ENCODE measurements around the gene ARSB.
A peak's percentile ranks its signal among the peaks of the same experiment; 100 is the strongest.
"Not testable (repeated sequence)": the region's sequence is repeated elsewhere in the genome, so short reads cannot be mapped to it uniquely, and the experiment has no call there.

Gene ARSB

GRCh38 chr5:78903353-78903752 is 81.8 kb downstream of the ARSB start:
- DNase-seq (no peak), ATAC-seq (no peak)

- DNase-seq (no peak), ATAC-seq (no peak)
Measured at GRCh38 chr5:78899922-78900362, 85.2 kb downstream of the ARSB start.

- ATAC-seq (no peak), DNase-seq (no peak)
Measured at GRCh38 chr5:78896132-78896531, 89.0 kb downstream of the ARSB start.

- no peak for ATAC-seq
- DNase-seq, result no peak
Measured at GRCh38 chr5:78895616-78896015, 89.5 kb downstream of the ARSB start.

GRCh38 chr5:78893940-78894677 is 91.0 kb downstream of the ARSB start:
- no peak for ATAC-seq
- no peak for DNase-seq

- ATAC-seq, result no peak
- no peak for DNase-seq
Measured at GRCh38 chr5:78890667-78891379, 94.3 kb downstream of the ARSB start.

GRCh38 chr5:78889369-78890140 is 95.6 kb downstream of the ARSB start:
- no peak for DNase-seq
- no peak for ATAC-seq

DNA sequence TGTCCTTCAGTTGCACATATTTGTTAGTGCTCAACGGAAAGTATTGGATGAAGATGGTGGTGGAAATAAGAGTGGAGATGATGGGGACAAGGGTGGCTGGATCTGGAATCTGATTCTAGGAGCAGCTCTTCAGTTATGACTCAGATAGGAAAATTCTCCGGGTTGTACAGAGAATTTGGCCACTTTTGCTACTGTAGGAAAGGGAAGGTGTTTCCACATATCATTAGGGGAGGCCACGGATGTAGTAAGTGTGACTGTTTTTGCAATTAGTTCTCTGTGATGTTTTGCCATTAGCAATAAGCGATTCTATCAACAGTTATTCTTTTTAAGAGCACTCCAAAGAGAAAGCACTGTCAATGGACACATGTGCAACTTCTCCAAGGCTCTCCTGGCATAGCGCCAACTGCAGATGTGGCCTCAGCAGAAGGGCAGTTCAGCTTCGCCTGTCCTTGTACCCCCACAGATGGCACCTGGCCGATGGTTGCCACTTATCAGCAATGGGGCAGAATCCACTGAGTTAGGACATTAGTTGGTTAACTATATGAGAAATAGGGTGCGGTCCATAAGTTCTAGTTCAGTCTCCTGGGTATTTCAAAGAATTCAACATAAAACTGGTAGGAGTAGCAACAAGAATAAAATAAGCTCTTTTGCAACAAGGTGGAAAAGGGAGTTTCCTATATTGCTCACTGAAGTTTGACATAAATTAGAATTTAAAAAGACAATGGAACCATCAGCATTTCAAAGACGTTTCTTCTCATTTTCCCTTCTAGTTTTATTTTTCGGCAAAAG is 96.3 kb downstream of the ARSB start:
- DNase-seq (no peak), ATAC-seq (no peak)

DNA sequence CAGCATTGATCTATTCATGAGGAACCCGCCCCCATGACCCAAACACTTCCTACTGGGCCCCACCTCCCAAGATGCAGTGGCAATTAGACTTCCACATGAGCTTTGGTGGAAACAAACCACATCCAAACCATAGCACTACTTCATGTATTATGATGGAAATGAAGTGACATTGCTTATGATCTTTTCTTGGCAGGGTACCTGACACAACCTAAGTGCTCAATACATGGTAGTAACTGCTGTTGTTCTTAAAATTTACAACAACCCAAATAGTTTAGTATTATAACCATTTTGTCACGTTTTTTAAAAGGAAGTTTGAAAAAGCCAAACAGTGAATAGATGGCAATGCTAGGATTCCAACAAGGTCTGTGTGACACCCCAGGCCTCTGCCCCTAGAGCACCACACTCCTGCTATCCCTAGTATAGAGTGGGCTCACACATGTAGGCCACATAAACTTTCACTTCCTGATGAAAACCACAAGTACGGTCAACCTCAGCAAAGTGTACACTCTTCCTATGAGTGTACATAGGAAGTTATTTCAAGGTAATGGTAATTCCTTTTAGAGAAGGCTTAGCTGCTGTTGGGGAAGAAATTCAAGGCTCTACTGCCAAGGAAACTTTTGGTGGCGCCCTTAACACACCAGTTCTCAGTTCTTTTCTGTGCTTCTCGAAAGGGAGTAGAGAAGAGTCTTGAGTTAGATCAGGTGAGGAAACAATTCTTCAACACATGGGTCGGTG is 97.6 kb downstream of the ARSB start:
- DNase-seq (peak; percentile 8), ATAC-seq (peak; percentile 97)

DNA sequence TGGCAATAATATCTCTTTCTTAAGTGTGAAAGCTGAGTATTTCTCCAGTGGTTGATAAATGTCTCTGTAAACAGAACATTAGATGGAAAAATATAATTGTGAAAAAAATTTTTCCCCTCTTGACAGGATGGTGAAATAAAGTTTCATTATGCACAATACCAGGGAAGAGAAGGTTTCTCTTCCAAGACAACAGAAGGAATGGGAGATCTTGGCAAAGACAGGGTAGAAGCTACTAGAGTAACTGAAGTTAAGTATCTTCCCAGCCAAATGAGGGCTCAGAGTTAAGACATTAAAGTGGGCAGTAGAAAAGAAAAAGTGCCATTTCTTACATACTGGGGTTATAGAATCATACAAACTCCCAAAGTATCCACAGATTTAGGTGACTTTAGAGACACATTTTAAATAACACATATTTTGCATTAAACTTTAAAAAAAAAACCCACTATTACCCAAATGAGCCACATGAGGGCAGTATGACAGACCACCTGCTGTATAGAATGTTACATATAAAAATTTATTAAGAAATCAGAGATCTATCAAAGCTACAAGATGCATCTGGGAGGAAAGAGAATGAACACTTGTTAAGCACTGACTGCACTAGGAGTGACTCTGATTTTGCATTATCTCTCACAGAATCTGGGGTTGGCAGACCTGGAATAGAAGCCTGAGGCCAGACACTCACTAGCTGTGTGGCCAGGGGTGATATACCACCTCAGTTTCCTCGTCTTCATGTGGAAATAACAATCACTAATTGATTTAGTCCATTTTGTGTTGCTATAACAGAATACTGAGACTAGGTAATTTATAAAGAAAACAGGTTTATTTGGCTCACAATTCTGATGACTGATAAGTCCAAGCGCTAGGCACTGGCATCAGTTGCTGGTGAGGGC is 98.5 kb downstream of the ARSB start:
- DNase-seq (no peak), ATAC-seq (no peak)

- no peak for DNase-seq
- ATAC-seq, result no peak
Measured at GRCh38 chr5:78881884-78882283, 103.2 kb downstream of the ARSB start.

DNA sequence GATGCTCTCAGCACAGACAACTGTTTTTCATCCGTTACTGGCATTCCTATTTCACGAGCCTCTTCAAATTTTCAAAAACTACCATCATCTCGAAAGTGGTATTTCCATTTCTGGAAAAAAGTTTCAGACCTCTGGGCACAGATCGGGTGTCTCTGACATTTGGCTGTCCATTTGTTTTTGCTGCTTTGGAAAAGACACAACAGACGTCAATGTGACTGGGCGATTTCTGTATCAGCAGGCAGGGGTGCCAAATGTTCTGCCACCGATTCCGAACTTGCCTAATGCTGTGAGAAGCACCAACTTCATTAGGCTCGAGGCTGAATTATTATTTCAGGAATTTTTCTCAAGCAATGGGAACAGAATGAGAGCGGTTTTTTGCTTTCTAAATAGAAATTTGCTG is 105.6 kb downstream of the ARSB start:
- DNase-seq, result no peak
- no peak for ATAC-seq

GRCh38 chr5:78866076-78866475 is 119.0 kb downstream of the ARSB start:
- ATAC-seq, DNase-seq: not testable (repeated sequence)

GRCh38 chr5:78858364-78858763 is 126.7 kb downstream of the ARSB start:
- DNase-seq, result no peak
- ATAC-seq, result no peak

DNA sequence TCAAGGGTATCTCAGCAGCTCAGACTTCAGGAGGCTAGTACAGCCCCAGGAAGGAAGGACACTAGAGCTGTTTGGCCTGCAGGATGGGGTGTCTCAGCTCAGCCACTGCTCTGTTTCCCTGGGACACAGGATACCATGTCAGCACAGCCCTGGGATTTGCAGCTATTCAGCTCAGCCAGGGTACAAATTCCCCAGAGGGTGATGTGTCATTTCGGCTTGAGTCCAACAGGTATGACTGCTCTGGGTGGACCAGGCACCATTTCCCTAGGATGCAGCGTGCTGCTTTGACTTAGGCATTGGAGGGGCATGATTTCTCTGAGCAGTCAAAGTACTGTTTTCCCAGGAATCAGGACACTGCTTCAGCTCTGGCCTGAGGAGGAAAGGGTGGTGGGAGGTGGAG is 130.1 kb downstream of the ARSB start:
- no peak for ATAC-seq
- DNase-seq, result no peak

DNA sequence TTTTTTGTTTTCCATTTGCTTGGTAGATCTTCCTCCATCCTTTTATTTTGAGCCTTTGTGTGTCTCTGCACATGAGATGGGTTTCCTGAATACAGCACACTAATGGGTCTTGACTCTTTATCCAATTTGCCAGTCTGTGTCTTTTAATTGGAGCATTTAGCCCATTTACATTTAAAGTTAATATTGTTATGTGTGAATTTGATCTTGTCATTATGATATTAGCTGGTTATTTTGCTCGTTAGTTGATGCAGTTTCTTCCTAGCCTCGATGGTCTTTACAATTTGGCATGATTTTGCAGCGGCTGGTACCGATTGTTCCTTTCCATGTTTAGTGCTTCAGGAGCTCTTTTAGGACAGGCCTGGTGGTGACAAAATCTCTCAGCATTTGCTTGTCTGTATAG is 133.2 kb downstream of the ARSB start:
- not testable (repeated sequence) for ATAC-seq

DNA sequence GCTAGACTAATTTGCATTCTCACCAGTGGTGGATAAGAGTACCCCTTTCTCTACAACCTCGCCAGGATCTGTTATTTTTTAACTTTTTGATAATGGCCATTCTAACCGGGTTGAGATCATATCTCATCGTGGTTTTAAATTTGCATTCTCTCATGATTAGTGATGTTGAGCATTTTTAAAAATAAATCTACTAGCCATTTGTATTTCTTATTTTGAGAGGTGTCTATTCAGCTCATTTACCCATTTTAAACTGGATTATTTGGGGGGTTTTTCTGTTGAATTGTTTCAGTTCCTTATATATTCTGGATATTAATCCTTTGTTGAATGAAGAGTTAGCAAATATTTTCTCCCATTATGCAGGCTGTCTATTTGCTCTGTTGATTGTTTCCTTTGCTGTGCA is 139.6 kb downstream of the ARSB start:
- ATAC-seq (no peak), DNase-seq (no peak)

More for the DNA sequence above, 133.2 kb downstream of the ARSB start:
- not testable (repeated sequence) for DNase-seq

DNA sequence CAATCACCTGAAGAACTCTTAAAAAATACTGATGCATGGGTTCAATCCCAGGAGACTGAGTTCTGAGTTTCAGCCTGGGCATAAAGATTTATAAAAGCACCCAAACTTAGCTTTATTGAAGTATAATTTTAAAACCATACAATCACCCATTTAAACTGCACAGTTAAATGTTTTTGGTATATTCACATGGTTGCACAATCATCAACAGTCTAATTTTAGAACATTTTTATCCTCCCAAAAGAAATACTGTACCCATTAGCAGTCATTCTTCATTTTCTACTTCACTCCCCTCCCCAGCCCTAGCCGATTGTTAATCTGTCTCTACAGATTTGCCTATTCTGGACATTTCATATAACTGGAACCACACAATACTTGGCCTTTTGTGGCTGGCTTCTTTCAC is 141.7 kb downstream of the ARSB start:
- no peak for ATAC-seq
- DNase-seq, result no peak

DNA sequence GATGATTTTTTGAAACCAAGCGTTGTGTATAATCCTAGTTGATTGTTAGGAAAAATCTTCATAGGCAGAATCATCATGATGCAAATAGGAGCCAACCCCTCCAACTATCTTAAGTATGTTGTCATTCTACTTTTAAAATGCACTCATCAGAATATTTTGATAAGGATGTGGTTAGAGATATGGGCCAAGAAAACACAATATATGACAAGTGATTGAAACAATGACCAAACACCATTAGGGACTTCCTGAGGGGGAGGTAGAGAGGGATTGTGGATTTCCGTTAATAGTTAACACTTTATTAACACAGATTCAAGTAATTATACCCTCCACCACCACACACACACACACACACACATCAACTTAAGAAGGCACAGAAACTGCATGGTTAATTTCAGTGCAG is 143.3 kb downstream of the ARSB start:
- no peak for DNase-seq

GRCh38 chr5:78838753-78839152 is 146.4 kb downstream of the ARSB start:
- DNase-seq (no peak), ATAC-seq (no peak)

More for the DNA sequence above, 143.3 kb downstream of the ARSB start:
- no peak for ATAC-seq

Data from stimulated activated naive CD8-positive, alpha-beta T cell treated with anti-CD3 and anti-CD28 coated beads, Interleukin-15, Interleukin-2, amounts not matched to agents 100 U/mL and 50 U/mL, for 24 hours (primary cell).